HUES64 (cell line): Measurements from ENCODE around the gene ILDR1. TPM values are rescaled to one million over a fixed set of nuclear protein-coding genes. Genes with fewer than 3 reads are reported as not detected.

Experiments used
- H3K27ac ChIP-seq: 2 replicates; pipeline ENCODE4 v1.7.0; 2013; ENCODE audit warnings: low read depth, low read length, inconsistent platforms
- H3K27me3 ChIP-seq: 2 replicates; pipeline ENCODE4 v1.6.1; 2013; ENCODE audit warnings: mild to moderate bottlenecking, low read length; ENCODE audit not compliant: insufficient read depth
- H3K36me3 ChIP-seq: 2 replicates; pipeline ENCODE4 v1.6.1; 2013; ENCODE audit warnings: mild to moderate bottlenecking, low read length; ENCODE audit not compliant: insufficient read depth
- H3K4me1 ChIP-seq: 2 replicates; pipeline ENCODE4 v1.6.1; 2013; ENCODE audit warnings: mild to moderate bottlenecking, low read length, moderate library complexity; ENCODE audit not compliant: insufficient read depth
- H3K4me3 ChIP-seq: 2 replicates; pipeline ENCODE4 v1.5.1; 2013; ENCODE audit warnings: mild to moderate bottlenecking, low read length, moderate library complexity
- H3K9ac ChIP-seq: 2 replicates; pipeline ENCODE4 v1.6.1; 2013; ENCODE audit warnings: mild to moderate bottlenecking, low read depth, low read length
- H3K9me3 ChIP-seq: 2 replicates; pipeline ENCODE4 v1.6.1; 2013; ENCODE audit warnings: low read depth, low read length; ENCODE audit not compliant: insufficient read depth
- WGBS: fragments of 150-250, 120-280 bp; methylation state at CpG from one replicate; pipeline ENCODE4 v1.1.7; 2013; ENCODE audit warnings: missing lambda C conversion rate; 5-methylcytosine and 5-hydroxymethylcytosine counted together
- polyA plus RNA-seq, 2 experiments: library from polyadenylated mRNA; stranded (reverse); fragments of 50-300 nt; gene quantifications; one replicate each; pipeline ENCODE4 v1.2.3, GENCODE V29; 2013

The ILDR1 gene
- polyA plus RNA-seq (2013, experiment 1 of 2), result 0.30 TPM
- 0.44 TPM for polyA plus RNA-seq (2013, experiment 2 of 2)

DNA sequence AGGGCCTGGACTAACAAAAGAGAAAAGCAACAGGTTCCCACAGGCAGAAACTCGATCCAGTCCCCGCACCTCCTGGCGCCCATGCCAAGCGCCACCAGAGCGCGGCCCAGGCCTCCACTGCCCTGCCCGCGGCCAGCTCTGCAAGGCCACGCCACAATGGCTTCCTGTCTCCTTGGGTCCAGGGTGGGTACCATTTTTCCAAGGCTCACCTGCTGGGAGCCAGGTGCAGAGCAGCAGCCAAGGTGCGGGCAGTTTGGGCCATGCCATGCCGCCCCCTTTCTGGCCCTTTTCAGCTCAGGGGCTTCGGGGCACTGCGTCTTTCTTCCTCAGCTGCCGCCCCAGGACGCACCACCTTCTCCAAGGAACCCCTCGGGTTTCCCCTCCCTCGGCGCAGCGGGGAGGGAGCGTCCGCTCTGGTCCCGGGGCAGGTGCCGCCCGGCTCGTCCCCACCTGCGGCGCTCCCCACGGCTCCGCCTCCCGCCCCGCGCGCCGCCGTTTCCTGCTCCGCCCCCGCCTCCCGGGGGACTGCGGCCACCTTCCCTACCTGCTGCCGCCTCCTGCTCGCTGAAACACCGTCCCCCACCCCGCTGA, at the start of gene ILDR1:
Gene ILDR1 (minus strand): TSS at position 437 of the 591 bp plus-strand sequence. CDS start 170 bp downstream, at position 267.
- H3K27ac ChIP-seq, result no peak within 1 kb of the TSS
- H3K4me1 ChIP-seq, result 0 out of 2 replicates have a peak, but pooled peaks cover 7% of the 10 kb centered on the region
- WGBS, result 15% methylated on average over 43 of the region's 43 CpGs
- peak within 1 kb of the TSS; percentile 81 for H3K9ac ChIP-seq
- H3K36me3 ChIP-seq, result no peaks in the 10 kb centered on the region
- peak within 1 kb of the TSS; percentile 88 for H3K4me3 ChIP-seq
- H3K27me3 ChIP-seq, result peaks cover 10% of the 10 kb centered on the region
- H3K9me3 ChIP-seq, result no peaks in the 10 kb centered on the region

DNA sequence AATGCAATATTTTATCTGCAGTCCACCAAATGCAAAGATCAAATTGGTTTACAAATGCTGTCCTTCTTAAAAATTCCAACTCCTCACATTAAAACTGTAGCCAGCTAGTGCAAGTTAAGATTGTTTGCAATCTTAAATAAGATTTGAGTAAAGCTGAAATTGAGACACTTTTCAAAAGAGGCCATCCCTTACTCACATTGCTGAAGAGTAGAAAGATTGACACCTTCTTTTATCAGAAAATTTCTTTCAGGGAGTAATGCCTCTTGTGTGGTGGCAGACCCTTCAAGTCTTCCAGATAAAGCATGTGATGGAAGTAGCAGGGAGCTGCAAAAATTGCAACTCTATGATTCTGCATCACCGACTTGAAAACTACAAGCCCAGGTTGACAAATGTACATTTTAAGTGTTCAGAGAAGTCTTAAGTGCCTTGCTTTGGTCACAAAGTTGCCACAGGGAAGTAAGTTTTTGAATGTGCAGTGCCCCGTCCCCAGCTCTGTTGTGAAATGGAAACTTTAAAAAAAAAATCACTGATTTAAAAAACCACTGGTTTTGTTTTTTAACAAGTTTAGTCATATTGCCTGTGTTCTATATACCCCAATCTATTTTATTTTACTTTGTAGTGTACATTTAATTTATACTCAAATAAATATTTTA, 45.7 kb upstream of the ILDR1 start:
- no peak overlapping the region for H3K9ac ChIP-seq
- no peak overlapping the region for H3K27ac ChIP-seq
- no peaks in the 10 kb centered on the region for H3K9me3 ChIP-seq
- H3K4me3 ChIP-seq, result no peak overlapping the region
- no peaks in the 10 kb centered on the region for H3K4me1 ChIP-seq
- no peaks in the 10 kb centered on the region for H3K36me3 ChIP-seq
- 94% methylated on average over 2 of the region's 2 CpGs for WGBS
- H3K27me3 ChIP-seq, result no peaks in the 10 kb centered on the region

DNA sequence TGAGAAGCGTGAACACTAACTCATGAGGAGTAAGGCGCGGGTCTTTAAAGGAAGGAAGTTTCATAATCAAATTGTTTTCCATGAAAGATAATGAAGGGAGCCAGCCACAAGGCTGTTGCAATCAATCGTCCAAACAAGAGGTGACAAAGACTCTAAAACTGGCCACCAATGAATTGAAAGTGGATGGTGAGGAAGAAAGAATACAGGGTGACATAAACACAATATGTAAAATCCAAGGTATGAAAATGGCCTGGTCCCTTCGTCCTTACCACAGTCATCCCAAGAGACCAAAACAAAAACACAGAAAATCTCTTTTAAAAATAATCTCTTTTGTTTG, 45.1 kb upstream of the ILDR1 start:
- Histone ChIP-seq H3K9ac (no peak overlapping the region), H3K36me3 (no peaks in the 10 kb centered on the region), H3K9me3 (no peaks in the 10 kb centered on the region), H3K27ac (no peak overlapping the region), H3K4me1 (no peaks in the 10 kb centered on the region), H3K4me3 (no peak overlapping the region), H3K27me3 (no peaks in the 10 kb centered on the region)
- WGBS, result 87% methylated on average over 5 of the region's 5 CpGs

DNA sequence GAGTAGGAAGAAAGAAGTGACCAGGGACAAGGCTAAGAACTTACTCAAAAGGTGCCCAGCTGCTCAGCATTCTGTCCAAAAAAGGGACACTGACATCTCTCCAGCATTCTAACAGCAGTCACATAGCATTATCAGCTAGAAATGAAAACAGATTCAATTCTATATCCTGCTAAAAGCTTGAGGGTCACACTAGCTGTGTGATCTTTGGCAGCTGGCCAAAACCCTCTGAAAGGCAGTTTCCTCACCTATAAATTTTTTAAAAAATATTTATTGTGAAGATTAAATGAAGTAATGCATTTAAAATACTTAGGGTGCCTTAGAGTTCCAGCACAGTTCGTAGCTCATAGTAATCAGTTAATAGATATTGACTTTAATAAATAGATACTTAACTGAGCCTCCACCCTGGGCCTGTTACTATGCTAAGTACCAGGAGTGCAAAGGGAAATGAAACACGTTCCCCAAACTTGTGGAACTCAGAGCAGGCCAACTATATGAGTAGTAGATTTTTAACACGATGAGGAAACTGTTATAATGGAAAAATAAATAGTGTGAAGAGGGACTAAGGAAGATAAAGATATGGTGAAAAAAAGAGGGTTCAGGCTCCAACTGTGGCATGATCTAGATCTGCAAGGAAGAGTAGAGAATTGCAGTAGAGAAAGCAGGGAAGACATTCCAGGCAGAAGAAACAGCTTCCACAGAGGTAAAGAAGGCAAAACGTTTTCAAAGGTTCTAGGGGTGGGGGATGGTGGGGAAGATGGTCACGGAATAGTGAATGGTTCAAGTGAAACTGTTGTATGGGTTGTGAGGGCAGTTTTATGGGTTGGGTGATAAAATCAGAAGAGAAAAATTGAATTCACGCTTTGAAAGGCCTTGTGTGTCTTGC, 44.5 kb upstream of the ILDR1 start:
- WGBS, result 72% methylated on average over 5 of the region's 6 CpGs
- Histone ChIP-seq H3K36me3 (no peaks in the 10 kb centered on the region), H3K9ac (no peak overlapping the region), H3K4me1 (no peaks in the 10 kb centered on the region), H3K4me3 (no peak overlapping the region), H3K9me3 (no peaks in the 10 kb centered on the region), H3K27ac (no peak overlapping the region), H3K27me3 (no peaks in the 10 kb centered on the region)

DNA sequence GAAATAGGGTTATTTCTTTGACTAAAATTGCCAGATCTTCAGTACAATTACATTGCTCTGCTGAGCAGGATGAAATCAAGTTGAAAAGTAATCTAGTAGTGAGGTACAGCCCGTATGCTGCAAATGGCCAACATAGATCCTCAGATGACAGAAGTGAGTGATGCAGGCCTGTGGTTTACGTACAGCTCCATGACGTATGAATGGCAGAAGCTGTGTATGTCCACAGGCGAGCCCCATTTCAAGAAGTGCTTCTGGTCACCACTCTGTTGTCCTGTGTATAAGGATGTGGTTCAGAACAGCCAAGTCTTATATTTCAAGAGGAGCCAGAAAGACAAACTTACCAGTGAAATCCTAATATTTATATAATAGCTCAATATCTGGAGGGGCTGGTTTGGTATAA, 42.3 kb upstream of the ILDR1 start:
- Histone ChIP-seq H3K27ac (no peak overlapping the region), H3K9ac (no peak overlapping the region)

DNA sequence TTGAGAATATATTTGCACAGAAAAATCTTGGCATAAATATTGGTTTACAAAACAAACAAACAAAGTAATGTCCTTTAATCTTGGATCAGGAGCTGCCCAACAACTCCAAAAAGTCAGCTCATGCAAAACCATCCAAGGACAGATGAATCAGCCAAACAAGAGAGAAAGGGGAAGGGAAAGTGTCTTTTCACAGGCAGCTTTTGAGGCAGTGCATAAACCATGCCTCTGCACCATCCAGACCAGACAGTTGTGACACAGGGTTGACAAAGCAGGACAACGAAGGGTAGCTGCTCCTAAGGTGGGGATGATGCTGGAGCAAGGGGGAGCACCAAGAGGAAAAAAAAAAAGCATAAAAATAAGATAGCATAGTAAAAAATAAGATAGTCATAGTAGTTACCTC, 41.9 kb upstream of the ILDR1 start:
- Histone ChIP-seq H3K27me3 (no peaks in the 10 kb centered on the region), H3K9ac (no peak overlapping the region), H3K36me3 (no peaks in the 10 kb centered on the region), H3K27ac (no peak overlapping the region), H3K4me1 (no peaks in the 10 kb centered on the region), H3K9me3 (no peaks in the 10 kb centered on the region), H3K4me3 (no peak overlapping the region)
- WGBS, result 90% methylated on average over 1 of the region's 1 CpG

More for the DNA sequence above, 42.3 kb upstream of the ILDR1 start:
- Histone ChIP-seq H3K36me3 (no peaks in the 10 kb centered on the region), H3K9me3 (no peaks in the 10 kb centered on the region), H3K4me3 (no peak overlapping the region), H3K4me1 (no peaks in the 10 kb centered on the region), H3K27me3 (no peaks in the 10 kb centered on the region)
- 92% methylated on average over 4 of the region's 4 CpGs for WGBS

DNA sequence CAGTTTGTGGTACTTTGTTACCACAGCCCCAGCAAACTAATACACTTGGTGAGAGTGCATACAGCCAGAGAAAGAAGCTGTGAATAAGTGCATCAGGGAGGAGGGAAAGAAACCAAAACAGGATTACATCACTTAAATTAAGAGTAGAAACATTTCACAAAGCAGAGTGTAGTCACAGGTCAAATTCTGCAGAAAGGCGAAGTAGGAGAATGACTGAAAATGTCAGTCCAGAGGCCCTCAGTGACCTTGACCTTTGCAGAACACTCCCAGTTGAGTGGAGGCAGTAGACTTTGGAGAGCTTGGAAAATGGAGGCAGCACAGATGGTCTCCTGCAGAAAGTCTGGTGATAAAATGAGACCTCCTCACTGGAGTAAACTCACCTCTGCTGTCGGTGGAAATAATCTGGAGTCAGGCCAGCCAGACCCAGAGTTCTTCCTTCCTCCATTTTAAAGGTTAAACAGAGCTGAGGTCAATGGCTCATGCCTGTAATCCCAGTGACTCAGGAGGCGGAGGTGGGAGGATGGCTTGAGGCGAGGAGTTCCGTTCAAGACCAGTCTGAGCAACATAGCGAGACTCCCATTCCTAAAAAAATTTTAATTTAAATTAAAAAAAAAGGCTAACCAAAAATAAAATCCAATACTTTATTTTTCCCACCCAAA, 38.1 kb upstream of the ILDR1 start:
- no peak overlapping the region for H3K4me3 ChIP-seq
- H3K9ac ChIP-seq, result no peak overlapping the region
- H3K27ac ChIP-seq, result no peak overlapping the region
- no peaks in the 10 kb centered on the region for H3K36me3 ChIP-seq
- 89% methylated on average over 6 of the region's 6 CpGs for WGBS
- no peaks in the 10 kb centered on the region for H3K9me3 ChIP-seq
- H3K4me1 ChIP-seq, result peaks cover 2% of the 10 kb centered on the region; the same call in 1 of the 2 replicates
- H3K27me3 ChIP-seq, result no peaks in the 10 kb centered on the region

DNA sequence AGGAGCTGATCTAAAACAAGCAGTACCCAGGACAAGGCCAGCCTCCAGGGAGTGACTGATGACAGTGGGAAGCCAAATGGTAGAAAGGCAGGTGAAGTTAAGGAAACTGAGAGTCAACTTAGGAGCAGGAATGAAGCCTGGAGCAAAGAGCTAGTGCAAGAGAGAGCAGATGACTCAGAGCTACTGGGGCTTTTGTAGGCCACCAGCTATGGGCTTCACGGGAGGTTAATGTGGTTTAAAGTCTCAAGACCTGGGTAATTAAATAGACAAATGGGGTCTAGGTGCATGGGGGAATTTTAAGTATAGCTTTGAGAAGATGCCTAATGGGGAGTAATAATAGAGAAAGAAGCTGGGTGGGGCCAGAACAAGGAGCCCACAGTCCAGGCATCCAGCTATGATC, 36.2 kb upstream of the ILDR1 start:
- Histone ChIP-seq H3K9me3 (no peaks in the 10 kb centered on the region), H3K27me3 (no peaks in the 10 kb centered on the region), H3K27ac (no peak overlapping the region), H3K9ac (no peak overlapping the region), H3K36me3 (no peaks in the 10 kb centered on the region), H3K4me3 (no peak overlapping the region), H3K4me1 (peaks cover 8% of the 10 kb centered on the region; the same call in 1 of the 2 replicates)
- WGBS, result 88% methylated on average over 1 of the region's 1 CpG

DNA sequence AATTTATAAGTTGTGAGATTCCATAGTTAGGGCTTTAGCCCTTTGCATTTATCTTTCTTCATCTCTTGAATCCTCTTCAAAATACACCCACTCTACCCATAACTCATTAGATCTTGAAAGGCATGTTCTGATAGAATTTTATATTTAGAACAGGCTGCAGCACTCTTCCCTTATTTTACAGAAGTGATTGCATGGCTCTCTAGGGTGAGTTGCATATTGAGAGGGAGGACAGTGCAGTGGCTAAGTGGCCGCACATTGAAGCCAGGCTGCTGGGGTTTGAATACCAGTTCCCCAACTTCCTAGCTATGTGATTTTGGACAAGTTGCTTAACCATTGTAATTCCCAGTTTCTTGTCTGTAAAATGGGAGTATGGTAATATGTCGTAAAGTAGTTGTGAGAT, 35.6 kb upstream of the ILDR1 start:
- H3K4me1 ChIP-seq, result peaks cover 8% of the 10 kb centered on the region; the same call in 1 of the 2 replicates
- no peaks in the 10 kb centered on the region for H3K36me3 ChIP-seq
- H3K27ac ChIP-seq, result no peak overlapping the region
- H3K4me3 ChIP-seq, result no peak overlapping the region
- H3K27me3 ChIP-seq, result no peaks in the 10 kb centered on the region
- 89% methylated on average over 2 of the region's 2 CpGs for WGBS
- H3K9me3 ChIP-seq, result no peaks in the 10 kb centered on the region
- H3K9ac ChIP-seq, result no peak overlapping the region

DNA sequence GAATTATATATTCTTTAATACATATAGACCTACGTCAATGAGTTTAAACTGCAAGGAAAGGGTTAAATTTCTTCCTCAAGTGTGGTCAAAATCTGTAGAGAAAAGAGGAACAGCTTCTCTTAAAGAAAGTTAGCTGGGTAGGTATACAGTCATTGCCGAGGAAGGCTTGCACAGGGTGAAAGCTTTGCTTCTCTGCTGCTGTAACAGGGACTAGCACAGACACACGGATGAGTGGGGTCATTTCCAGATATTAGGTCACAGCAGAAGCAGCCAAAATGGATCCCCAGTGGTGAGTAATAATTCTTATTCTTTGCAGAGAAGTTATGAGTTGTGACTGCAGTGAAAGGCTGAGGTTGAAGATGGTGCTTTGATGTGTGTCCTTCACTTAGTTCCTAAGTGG, 33.2 kb upstream of the ILDR1 start, which contains the start of gene CD86:
Gene CD86 (plus strand): TSS at position 148 of the 400 bp plus-strand sequence. CDS start 128 bp downstream, at position 276.
- Histone ChIP-seq H3K27ac (no peak within 1 kb of the TSS), H3K9me3 (no peaks in the 10 kb centered on the region), H3K27me3 (no peaks in the 10 kb centered on the region), H3K4me3 (no peak within 1 kb of the TSS), H3K9ac (no peak within 1 kb of the TSS), H3K4me1 (peaks cover 8% of the 10 kb centered on the region; the same call in 1 of the 2 replicates), H3K36me3 (no peaks in the 10 kb centered on the region)
- 61% methylated on average over 3 of the region's 3 CpGs for WGBS
